HepG2 (cell line): ENCODE results near the gene LYST. TPM values are rescaled to one million over a fixed set of nuclear protein-coding genes. Genes with fewer than 3 reads are reported as not detected.

Experiments used
- CEBPG ChIP-seq: IDR thresholded peaks from 2 replicates; pipeline ENCODE4 v1.6.1; 2016
- CREM ChIP-seq, 2 experiments: sonication (generic) in 1 of 2; formaldehyde crosslinking in 1 of 2; IDR thresholded peaks; 2 replicates each; pipeline versions ENCODE4 v1.4.0 to v1.6.1; 2016 to 2020; ENCODE audit warnings: antibody characterized with exemption in 1 of 2, mild to moderate bottlenecking in 1 of 2, missing genetic modification reagents in 1 of 2
- HMG20B ChIP-seq: conservative IDR thresholded peaks from 2 replicates; pipeline ENCODE4 v1.6.1; 2016; ENCODE audit warnings: missing genetic modification reagents, missing compliant biosample characterization
- HNRNPK ChIP-seq: fragments of 200-400 bp; formaldehyde crosslinking; IDR thresholded peaks from 2 replicates; pipeline ENCODE4 v1.6.1; 2018; ENCODE audit warnings: low read length, low read depth, moderate library complexity, mild to moderate bottlenecking; ENCODE audit not compliant: poor library complexity, severe bottlenecking
- KDM5B ChIP-seq: sonication (generic); formaldehyde crosslinking; IDR thresholded peaks from 2 replicates; pipeline ENCODE4 v1.4.0; 2020; ENCODE audit warnings: missing genetic modification reagents, mild to moderate bottlenecking, borderline replicate concordance
- MEIS1 ChIP-seq: sonication (generic); formaldehyde crosslinking; IDR thresholded peaks from 2 replicates; pipeline ENCODE4 v1.9.0; 2021; ENCODE audit warnings: mild to moderate bottlenecking, missing genetic modification reagents, moderate library complexity, borderline replicate concordance
- MLLT10 ChIP-seq: sonication (generic); formaldehyde crosslinking; IDR thresholded peaks from 2 replicates; pipeline ENCODE4 v1.4.0; 2020; ENCODE audit warnings: missing genetic modification reagents
- NR2F6 ChIP-seq, 2 experiments: IDR thresholded peaks; 2 replicates each; pipeline ENCODE4 v1.6.1; 2016; ENCODE audit warnings: antibody characterized with exemption in 1 of 2, mild to moderate bottlenecking in 1 of 2
- RBM39 ChIP-seq: fragments of 200-400 bp; formaldehyde crosslinking; IDR thresholded peaks from one replicate; pipeline ENCODE4 v1.6.1; 2018; ENCODE audit warnings: antibody characterized with exemption, mild to moderate bottlenecking, low read depth, low read length; ENCODE audit not compliant: poor library complexity, severe bottlenecking
- STAT5B ChIP-seq: sonication (generic); formaldehyde crosslinking; IDR thresholded peaks from 2 replicates; pipeline ENCODE4 v1.4.0; 2020; ENCODE audit warnings: missing genetic modification reagents
- TOE1 ChIP-seq: sonication (generic); formaldehyde crosslinking; IDR thresholded peaks from 2 replicates; pipeline ENCODE4 v1.4.0; 2020; ENCODE audit warnings: mild to moderate bottlenecking, missing genetic modification reagents
- ZFP36 ChIP-seq: fragments of 150-350 bp; IDR thresholded peaks from 2 replicates; pipeline ENCODE4 v1.6.1; 2018; ENCODE audit warnings: borderline replicate concordance, low read length, low read depth; ENCODE audit not compliant: partially characterized antibody
- ZNF253 ChIP-seq: sonication (generic); formaldehyde crosslinking; IDR thresholded peaks from 2 replicates; pipeline ENCODE4 v1.8.0; 2022; ENCODE audit warnings: mild to moderate bottlenecking, missing genetic modification reagents, borderline replicate concordance
- ZNF431 ChIP-seq: sonication (generic); formaldehyde crosslinking; IDR thresholded peaks from 2 replicates; pipeline ENCODE4 v1.9.0; 2022; ENCODE audit warnings: missing genetic modification reagents, low read depth, mild to moderate bottlenecking, borderline replicate concordance
- ZNF564 ChIP-seq: sonication (generic); formaldehyde crosslinking; IDR thresholded peaks from 2 replicates; pipeline ENCODE4 v1.8.1; 2023; ENCODE audit warnings: mild to moderate bottlenecking, missing genetic modification reagents
- ZNF607 ChIP-seq: sonication (generic); formaldehyde crosslinking; IDR thresholded peaks from 2 replicates; pipeline ENCODE4 v1.5.1; 2020; ENCODE audit warnings: missing genetic modification reagents, mild to moderate bottlenecking, borderline replicate concordance
- ZNF720 ChIP-seq: sonication (generic); formaldehyde crosslinking; IDR thresholded peaks from 2 replicates; pipeline ENCODE4 v1.4.0; 2020; ENCODE audit warnings: missing genetic modification reagents
- polyA plus RNA-seq, 8 experiments: library from polyadenylated mRNA; depleted of rRNA in 3 of 8; stranded (reverse) in 7 of 8; unstranded in 1 of 8; fragments of >200 nt; fragmentation: Illumina TruSeq in 4 of 8; extraction: Trizol in 4 of 8; gene quantifications; 2 replicates each; pipeline versions ENCODE4 v1.2.1 to v1.2.3, GENCODE V29; 2011 to 2016; ENCODE audit warnings: low read depth in 4 of 8, missing spikeins in 1 of 8, mixed read lengths in 1 of 8; ENCODE audit not compliant: insufficient read depth in 1 of 8
- total RNA-seq, 5 experiments: library from RNA; depleted of rRNA; stranded (reverse); fragments of >200 nt; fragmentation: Illumina TruSeq; extraction: Trizol; gene quantifications; 2 replicates each; pipeline ENCODE4 v1.2.3, GENCODE V29; 2016; ENCODE audit warnings: low read depth in 1 of 5
- TF ChIP-seq, protein P1 (sequence below): sonication (generic); formaldehyde crosslinking; conservative IDR thresholded peaks from 2 replicates; pipeline ENCODE4 v1.8.0; 2022; ENCODE audit warnings: low read depth, missing genetic modification reagents
- TF ChIP-seq, protein P2 (sequence below): sonication (generic); formaldehyde crosslinking; IDR thresholded peaks from 2 replicates; pipeline ENCODE4 v1.8.0; 2022; ENCODE audit warnings: mild to moderate bottlenecking, missing genetic modification reagents; ENCODE audit not compliant: insufficient replicate concordance
- TF ChIP-seq, protein P3 (sequence below): sonication (generic); formaldehyde crosslinking; IDR thresholded peaks from 2 replicates; pipeline ENCODE4 v1.4.0; 2020; ENCODE audit warnings: missing genetic modification reagents, borderline replicate concordance
- TF ChIP-seq, protein P4 (sequence below): conservative IDR thresholded peaks from 2 replicates; pipeline ENCODE4 v1.6.1; 2018; ENCODE audit warnings: missing genetic modification reagents

Gene LYST
- total and polyA plus RNA-seq, 2 of the 13 experiments (the other 11 are each of a cell fraction or from before 2014, with no cell fraction given): 0.91 to 2.5 TPM

DNA sequence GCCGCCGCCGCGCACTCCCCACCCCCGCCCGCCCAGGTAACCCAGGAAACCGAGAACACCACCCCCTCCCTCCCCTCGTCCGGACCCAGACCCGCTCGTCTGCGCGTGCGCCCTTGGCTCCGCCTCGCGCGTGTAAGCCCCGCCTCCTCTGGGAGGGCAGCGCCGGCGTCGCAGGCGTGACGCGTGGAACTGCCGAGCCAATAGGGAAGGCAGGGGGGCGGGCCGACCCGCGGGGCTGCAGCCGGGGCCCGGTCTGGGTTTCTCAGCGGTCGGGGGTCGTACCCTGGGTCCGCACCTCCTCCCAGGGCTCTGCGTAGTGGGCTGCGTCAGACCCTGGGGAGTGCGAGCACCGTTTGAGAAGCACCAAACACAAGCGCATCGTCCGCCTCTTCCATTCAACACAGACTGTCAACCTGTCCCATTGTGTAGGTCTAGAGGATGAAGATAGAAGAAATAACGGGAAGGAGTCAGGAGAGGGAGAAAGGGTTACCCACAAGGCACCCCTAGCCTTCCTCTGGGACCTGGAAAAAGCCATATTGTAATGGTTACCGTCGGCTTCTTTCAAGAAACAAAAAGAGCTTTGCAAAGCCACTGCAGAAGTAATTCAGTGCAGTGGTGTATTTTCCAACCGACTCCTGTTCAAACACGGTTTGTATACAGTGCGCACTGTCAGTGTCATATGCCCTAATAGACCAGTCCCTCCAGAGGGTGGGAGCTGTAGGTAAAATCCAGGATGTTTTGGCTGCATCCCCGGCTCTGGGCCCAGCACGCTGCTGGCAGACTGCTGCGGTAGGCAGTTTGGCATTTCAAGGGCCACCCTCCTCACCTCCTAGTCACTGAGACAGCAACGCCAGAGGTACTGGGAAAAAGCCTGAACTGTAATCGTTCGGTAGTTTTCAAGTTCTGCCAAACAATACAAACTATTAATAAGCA, 473 bp upstream of the LYST start (continued):
- TF ChIP-seq MLLT10 (CRISPR knock-in tag) (no peak), ZNF253 (no peak), STAT5B (CRISPR knock-in tag) (no peak), ZNF431 (CRISPR knock-in tag) (no peak), MEIS1 (CRISPR knock-in tag) (no peak), HNRNPK (no peak), HMG20B (CRISPR knock-in tag) (no peak), KDM5B (CRISPR knock-in tag) (no peak), NR2F6 (IDR thresholded peaks at IDR 0.05) (no peak), NR2F6 (CRISPR knock-in tag; IDR thresholded peaks at IDR 0.05) (0 out of 2 replicates have a peak, but pooled peaks have one; percentile 4), TOE1 (no peak), CREM (IDR thresholded peaks at IDR 0.05) (peak; percentile 71), CREM (CRISPR knock-in tag; IDR thresholded peaks at IDR 0.05) (peak; percentile 47; the same call in 1 of the 2 replicates), ZNF720 (CRISPR knock-in tag) (no peak), ZNF607 (CRISPR knock-in tag) (no peak), ZFP36 (no peak), RBM39 (no peak), CEBPG (CRISPR knock-in tag) (no peak), ZNF564 (no peak)
- TF ChIP-seq, protein P1, sequence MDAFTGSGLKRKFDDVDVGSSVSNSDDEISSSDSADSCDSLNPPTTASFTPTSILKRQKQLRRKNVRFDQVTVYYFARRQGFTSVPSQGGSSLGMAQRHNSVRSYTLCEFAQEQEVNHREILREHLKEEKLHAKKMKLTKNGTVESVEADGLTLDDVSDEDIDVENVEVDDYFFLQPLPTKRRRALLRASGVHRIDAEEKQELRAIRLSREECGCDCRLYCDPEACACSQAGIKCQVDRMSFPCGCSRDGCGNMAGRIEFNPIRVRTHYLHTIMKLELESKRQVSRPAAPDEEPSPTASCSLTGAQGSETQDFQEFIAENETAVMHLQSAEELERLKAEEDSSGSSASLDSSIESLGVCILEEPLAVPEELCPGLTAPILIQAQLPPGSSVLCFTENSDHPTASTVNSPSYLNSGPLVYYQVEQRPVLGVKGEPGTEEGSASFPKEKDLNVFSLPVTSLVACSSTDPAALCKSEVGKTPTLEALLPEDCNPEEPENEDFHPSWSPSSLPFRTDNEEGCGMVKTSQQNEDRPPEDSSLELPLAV (CRISPR knock-in tag): no peak
- TF ChIP-seq, protein P2, sequence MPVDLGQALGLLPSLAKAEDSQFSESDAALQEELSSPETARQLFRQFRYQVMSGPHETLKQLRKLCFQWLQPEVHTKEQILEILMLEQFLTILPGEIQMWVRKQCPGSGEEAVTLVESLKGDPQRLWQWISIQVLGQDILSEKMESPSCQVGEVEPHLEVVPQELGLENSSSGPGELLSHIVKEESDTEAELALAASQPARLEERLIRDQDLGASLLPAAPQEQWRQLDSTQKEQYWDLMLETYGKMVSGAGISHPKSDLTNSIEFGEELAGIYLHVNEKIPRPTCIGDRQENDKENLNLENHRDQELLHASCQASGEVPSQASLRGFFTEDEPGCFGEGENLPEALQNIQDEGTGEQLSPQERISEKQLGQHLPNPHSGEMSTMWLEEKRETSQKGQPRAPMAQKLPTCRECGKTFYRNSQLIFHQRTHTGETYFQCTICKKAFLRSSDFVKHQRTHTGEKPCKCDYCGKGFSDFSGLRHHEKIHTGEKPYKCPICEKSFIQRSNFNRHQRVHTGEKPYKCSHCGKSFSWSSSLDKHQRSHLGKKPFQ (CRISPR knock-in tag): no peak
- TF ChIP-seq, protein P3, sequence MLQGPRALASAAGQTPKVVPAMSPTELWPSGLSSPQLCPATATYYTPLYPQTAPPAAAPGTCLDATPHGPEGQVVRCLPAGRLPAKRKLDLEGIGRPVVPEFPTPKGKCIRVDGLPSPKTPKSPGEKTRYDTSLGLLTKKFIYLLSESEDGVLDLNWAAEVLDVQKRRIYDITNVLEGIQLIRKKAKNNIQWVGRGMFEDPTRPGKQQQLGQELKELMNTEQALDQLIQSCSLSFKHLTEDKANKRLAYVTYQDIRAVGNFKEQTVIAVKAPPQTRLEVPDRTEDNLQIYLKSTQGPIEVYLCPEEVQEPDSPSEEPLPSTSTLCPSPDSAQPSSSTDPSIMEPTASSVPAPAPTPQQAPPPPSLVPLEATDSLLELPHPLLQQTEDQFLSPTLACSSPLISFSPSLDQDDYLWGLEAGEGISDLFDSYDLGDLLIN (CRISPR knock-in tag): no peak
- TF ChIP-seq, protein P4, sequence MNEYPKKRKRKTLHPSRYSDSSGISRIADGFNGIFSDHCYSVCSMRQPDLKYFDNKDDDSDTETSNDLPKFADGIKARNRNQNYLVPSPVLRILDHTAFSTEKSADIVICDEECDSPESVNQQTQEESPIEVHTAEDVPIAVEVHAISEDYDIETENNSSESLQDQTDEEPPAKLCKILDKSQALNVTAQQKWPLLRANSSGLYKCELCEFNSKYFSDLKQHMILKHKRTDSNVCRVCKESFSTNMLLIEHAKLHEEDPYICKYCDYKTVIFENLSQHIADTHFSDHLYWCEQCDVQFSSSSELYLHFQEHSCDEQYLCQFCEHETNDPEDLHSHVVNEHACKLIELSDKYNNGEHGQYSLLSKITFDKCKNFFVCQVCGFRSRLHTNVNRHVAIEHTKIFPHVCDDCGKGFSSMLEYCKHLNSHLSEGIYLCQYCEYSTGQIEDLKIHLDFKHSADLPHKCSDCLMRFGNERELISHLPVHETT: no peak
